Skeletal muscle satellite cell (primary cell): ENCODE measurements around the gene ZNF530. TPM values are rescaled to one million over a fixed set of nuclear protein-coding genes. Genes with fewer than 3 reads are reported as not detected.
A peak's percentile ranks its signal among the peaks of the same experiment; 100 is the strongest.

Experiments
- H3K27me3 ChIP-seq: 2 replicates; pipeline ENCODE4 v1.7.0; 2013; ENCODE audit warnings: low read length; ENCODE audit not compliant: control insufficient read depth, insufficient read depth
- H3K36me3 ChIP-seq: 2 replicates; pipeline ENCODE4 v1.7.0; 2013; ENCODE audit warnings: mild to moderate bottlenecking, control low read depth, low read length; ENCODE audit not compliant: insufficient read depth
- H3K4me1 ChIP-seq: 2 replicates; pipeline ENCODE4 v1.7.0; 2013; ENCODE audit warnings: low read length; ENCODE audit not compliant: control insufficient read depth, insufficient read depth
- H3K4me2 ChIP-seq: 2 replicates; pipeline ENCODE4 v1.7.0; 2013; ENCODE audit warnings: mild to moderate bottlenecking, low read length
- H3K4me3 ChIP-seq: 2 replicates; pipeline ENCODE4 v1.7.0; 2013; ENCODE audit warnings: low read length
- H3K9ac ChIP-seq: 2 replicates; pipeline ENCODE4 v1.7.0; 2013; ENCODE audit warnings: mild to moderate bottlenecking, low read depth, low read length, moderate library complexity
- H3K9me3 ChIP-seq: replicated peaks from 2 replicates; pipeline ENCODE4 v1.7.0; 2013; ENCODE audit warnings: mild to moderate bottlenecking, control low read depth, low read length
- total RNA-seq: library from RNA; depleted of rRNA; stranded (reverse); fragments of >200 nt; gene quantifications from 2 replicates; pipeline ENCODE4 v1.2.3, GENCODE V29; 2012; rRNA removed

ZNF530 gene
- 2.5 and 2.6 TPM in 2 replicates for total RNA-seq

DNA sequence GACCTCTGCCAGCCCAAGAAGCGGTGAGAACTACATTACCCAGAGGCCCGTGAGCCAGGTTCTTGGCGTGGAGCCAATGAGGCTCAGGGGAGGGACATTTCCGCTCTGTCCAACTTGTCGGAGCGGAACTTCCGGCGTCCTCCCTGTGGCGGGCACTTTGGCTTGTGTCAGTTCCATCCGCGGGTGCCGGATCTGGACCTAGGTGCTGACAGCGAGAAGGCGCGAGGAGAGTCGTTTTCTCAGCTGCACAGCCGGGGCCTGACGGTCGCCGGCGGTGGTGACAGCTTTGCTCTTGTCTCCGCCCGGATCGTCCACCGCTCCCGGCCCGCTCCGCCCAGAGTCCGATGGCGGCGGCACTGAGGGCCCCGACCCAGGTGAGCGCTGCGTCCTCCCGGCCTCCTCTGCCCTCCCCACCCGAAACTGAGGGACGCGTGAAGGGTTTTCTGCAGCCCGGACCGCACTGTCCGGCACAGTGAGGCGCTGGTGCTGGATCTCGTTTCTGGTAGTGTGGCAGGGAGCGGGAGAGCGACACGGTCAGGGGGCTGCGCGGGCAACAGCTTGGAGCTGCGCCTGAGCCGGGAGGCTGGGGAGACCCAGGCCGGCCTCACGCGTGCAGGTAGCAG lies at the start of gene ZNF530:
ZNF530 (plus strand) TSS at position 125 of the 623 bp plus-strand sequence. CDS start 4,461 bp downstream, outside the sequence.
- H3K9me3 ChIP-seq: no peaks in the 10 kb centered on the region
- H3K4me2 ChIP-seq: peak within 1 kb of the TSS; percentile 97
- peaks cover 11% of the 10 kb centered on the region for H3K36me3 ChIP-seq
- peak within 1 kb of the TSS; percentile 84 for H3K9ac ChIP-seq
- peak within 1 kb of the TSS; percentile 94 for H3K4me3 ChIP-seq
- peaks cover 8% of the 10 kb centered on the region for H3K4me1 ChIP-seq
- no peaks in the 10 kb centered on the region for H3K27me3 ChIP-seq

DNA sequence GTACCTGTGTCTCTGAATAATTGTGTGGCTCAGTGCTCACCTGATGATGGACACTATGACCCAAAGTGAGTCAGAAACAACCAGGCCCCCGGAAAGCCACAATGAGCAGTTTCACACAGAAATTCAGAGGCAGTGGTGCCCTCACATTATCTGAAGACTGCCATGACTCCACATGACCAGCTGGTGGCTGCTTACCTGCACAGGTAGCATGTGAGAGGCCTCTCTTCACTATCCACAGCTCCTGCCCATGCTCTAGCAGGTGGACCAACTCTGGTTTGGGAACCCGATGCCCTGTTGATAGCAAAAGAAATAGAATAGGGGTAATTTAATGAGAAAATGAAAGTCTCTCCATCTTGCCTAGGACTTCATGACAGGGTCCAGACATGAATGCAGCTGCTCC lies 47.3 kb upstream of the ZNF530 start:
- Histone ChIP-seq H3K27me3 (no peaks in the 10 kb centered on the region), H3K4me2 (no peak overlapping the region), H3K9me3 (peaks cover 12% of the 10 kb centered on the region), H3K36me3 (peaks cover 86% of the 10 kb centered on the region), H3K4me3 (no peak overlapping the region), H3K9ac (no peak overlapping the region), H3K4me1 (no peaks in the 10 kb centered on the region)

DNA sequence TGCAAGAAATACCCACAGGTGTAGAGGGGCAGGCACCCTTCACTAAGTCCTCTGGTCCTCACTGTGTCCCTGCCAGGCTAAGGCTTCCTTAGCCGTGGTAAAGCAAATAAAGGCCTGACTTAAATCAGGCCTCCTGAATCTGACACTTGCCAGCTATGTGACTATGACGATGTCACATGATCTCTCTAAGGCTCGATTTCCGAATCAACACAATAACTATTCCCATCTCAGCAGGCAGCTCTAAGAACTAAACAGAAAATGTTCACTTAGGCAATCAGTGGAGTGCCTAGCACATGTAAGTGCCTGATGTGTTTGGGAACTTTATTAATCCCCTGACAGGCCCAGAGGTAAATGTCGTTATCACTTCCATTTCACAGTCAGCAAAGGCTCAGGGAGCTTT lies 42.0 kb upstream of the ZNF530 start:
- Histone ChIP-seq H3K27me3 (no peaks in the 10 kb centered on the region), H3K9ac (no peak overlapping the region), H3K4me2 (peak overlapping the region; percentile 91), H3K4me1 (peaks cover 17% of the 10 kb centered on the region), H3K4me3 (no peak overlapping the region), H3K9me3 (peaks cover 6% of the 10 kb centered on the region), H3K36me3 (peaks cover 38% of the 10 kb centered on the region)

DNA sequence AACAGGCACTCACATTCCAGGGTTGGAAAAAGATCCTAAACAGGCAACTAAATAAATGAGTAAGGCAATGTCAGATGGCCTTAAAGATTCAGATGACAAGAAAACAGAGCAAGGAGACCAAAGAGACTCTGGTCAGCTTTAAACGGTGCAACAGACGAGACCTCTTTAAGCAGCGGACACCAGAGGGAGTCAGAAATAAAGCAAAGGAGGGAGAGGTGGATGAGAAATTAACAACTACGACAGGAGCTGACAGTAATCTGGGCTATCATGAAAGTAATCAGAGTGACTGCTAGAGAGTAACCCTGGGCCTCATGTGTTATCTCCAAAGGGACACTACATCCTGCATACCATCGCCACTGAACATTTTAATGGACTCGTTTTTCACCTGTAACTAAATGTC lies 41.2 kb upstream of the ZNF530 start:
- H3K4me1 ChIP-seq: peaks cover 17% of the 10 kb centered on the region
- H3K4me3 ChIP-seq: peak overlapping the region; percentile 90
- peaks cover 29% of the 10 kb centered on the region for H3K36me3 ChIP-seq
- H3K27me3 ChIP-seq: no peaks in the 10 kb centered on the region
- H3K9me3 ChIP-seq: peaks cover 6% of the 10 kb centered on the region
- peak overlapping the region; percentile 85 for H3K9ac ChIP-seq
- peak overlapping the region; percentile 91 for H3K4me2 ChIP-seq

DNA sequence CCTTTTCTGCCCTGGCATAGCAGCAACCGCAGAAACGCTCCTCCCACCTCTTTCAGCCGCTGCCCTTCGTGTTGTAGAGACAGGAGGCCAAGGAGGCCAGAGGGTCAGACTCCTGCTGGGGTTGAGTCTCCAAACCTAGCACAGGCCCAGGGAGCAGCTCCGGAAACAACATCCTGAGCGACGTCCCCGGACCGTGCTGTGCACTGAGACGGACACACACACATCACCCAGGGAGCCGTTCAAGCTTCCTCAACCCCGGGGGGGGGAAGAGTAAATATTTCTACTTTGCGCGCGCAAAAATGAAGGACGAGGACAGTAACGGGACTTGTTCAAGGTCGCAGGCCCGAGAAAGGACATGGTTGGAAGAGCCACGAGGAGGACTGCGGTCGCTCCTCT lies 40.7 kb upstream of the ZNF530 start:
- Histone ChIP-seq H3K36me3 (peaks cover 24% of the 10 kb centered on the region), H3K9me3 (peaks cover 6% of the 10 kb centered on the region), H3K4me2 (peak overlapping the region; percentile 91), H3K4me3 (peak overlapping the region; percentile 90), H3K27me3 (no peaks in the 10 kb centered on the region), H3K9ac (peak overlapping the region; percentile 85), H3K4me1 (peaks cover 17% of the 10 kb centered on the region)

DNA sequence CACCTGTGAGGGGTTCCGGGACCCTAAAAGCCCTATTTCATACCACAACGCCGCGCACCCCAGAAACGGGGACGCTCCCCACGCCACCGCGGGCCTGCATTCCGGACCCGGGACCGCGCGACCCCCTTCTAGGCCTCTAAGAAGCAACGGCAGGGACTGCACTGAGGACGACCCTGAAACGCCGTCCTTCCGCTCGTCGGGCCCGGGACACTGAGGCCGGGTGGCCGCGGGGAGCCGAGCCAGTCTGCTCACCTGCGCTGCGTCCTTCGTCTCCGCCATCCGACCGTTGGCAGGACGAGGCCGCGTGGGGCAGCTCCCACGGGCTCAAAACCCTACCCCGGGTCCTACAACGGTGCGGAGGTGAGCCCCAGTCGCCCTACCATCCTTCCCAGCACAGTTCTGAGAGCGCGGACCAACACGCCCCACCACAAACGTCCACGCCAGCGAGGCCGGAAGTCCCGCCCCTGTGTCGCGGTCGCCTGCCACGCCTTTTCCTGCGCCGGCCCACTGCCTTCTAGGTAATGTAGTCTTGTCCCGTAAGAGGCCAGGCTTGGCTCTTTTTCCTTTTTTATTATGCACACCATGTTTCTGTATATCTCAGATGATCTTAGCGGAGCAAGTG lies 40.2 kb upstream of the ZNF530 start, which contains the start of gene ZNF550:
ZNF550 (minus strand) TSS at position 460 of the 622 bp plus-strand sequence; CDS start at position 279, 181 bp downstream.
- Histone ChIP-seq H3K27me3 (no peaks in the 10 kb centered on the region), H3K4me3 (peak within 1 kb of the TSS; percentile 90), H3K4me2 (peak within 1 kb of the TSS; percentile 91), H3K4me1 (peaks cover 17% of the 10 kb centered on the region), H3K9ac (peak within 1 kb of the TSS; percentile 85), H3K9me3 (peaks cover 6% of the 10 kb centered on the region), H3K36me3 (peaks cover 19% of the 10 kb centered on the region)

DNA sequence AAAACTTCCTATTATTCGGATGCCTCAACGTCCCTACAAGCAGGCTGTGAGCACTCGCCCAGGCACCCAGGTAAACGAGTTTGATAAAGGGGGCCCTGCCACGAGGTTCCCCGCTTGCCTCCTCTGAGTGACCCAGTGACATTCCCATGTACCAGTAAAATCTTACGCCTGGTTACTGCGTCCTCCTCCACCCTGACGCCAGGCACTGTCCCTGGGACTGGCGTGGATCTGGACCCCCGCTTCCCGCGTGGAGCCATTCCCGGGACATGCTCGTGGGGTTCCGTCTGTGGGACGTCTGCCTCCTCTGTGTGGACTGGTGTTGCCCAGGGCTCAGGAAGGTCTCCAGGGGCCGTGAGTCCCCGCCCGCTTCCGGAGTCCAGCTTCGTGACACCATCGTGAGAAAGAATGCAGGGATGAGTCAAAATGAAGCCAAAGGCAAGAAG lies 39.6 kb upstream of the ZNF530 start:
- no peaks in the 10 kb centered on the region for H3K27me3 ChIP-seq
- H3K4me1 ChIP-seq: peaks cover 17% of the 10 kb centered on the region
- peak overlapping the region; percentile 90 for H3K4me3 ChIP-seq
- peak overlapping the region; percentile 85 for H3K9ac ChIP-seq
- peaks cover 6% of the 10 kb centered on the region for H3K9me3 ChIP-seq
- peaks cover 14% of the 10 kb centered on the region for H3K36me3 ChIP-seq
- H3K4me2 ChIP-seq: peak overlapping the region; percentile 91

DNA sequence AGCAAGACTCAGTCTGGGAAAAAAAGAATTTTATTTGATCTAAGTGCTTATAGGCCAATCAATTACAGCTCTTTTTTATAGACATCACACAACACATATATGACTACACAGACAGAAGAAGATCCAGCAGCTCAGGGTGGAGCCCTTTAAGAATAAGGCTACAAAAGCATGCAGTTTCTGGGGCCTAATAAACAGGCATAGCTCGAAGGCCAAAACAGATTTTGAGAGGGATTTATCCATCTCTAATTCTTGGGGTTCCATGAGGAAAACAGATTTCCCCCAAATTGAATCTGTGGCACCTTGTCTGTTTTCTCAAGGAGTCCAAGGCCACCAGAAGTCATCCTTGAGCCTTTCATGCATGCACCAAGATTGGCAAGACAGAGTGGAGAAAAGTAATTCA lies 36.1 kb upstream of the ZNF530 start:
- no peak overlapping the region for H3K4me2 ChIP-seq
- no peaks in the 10 kb centered on the region for H3K27me3 ChIP-seq
- H3K36me3 ChIP-seq: no peaks in the 10 kb centered on the region
- no peak overlapping the region for H3K4me3 ChIP-seq
- peaks cover 22% of the 10 kb centered on the region for H3K9me3 ChIP-seq
- peaks cover 10% of the 10 kb centered on the region for H3K4me1 ChIP-seq
- no peak overlapping the region for H3K9ac ChIP-seq

DNA sequence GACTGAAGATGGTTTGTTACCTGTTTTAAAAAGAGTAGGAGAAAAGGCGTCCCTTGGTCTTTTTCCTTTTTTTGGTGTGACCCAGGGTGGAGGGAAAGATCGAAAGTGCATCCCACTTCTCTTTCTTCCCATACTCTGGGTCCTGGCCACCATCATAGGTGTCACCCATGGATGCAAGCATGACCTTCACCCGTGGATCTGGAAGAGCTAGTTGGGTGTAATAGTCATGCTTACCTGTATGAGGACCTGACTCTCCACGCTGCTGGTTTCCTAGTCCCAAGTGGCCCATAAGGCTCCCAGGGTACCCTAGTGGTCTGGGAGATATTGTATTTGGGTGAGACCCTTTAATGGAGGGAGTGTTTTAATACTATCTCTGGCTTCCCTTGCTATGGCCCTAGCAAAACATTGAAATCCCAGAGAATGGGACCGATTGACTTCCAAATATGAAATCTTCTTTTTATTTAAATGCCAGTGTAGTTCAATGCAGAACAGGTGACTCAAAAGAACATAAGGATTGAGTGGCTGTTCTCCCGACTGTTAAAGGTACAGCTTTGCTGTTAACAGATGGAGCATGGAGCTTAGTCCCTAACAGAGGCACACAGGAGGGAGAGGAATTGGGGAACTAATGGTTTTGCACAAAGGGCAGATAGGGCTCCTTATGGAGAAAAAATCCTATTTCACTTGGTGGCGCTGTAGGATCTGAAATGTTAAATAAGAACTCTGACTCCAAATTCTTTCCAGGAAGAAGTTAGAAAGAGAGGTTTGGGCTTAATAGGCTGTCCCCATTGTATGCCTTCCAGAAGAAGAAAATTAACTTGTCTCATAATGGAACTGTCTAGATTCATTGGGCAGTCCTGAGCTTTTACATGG lies 33.1 kb upstream of the ZNF530 start:
- no peaks in the 10 kb centered on the region for H3K27me3 ChIP-seq
- no peak overlapping the region for H3K9ac ChIP-seq
- no peaks in the 10 kb centered on the region for H3K4me1 ChIP-seq
- no peak overlapping the region for H3K4me3 ChIP-seq
- H3K36me3 ChIP-seq: peaks cover 6% of the 10 kb centered on the region
- H3K4me2 ChIP-seq: no peak overlapping the region
- peaks cover 33% of the 10 kb centered on the region for H3K9me3 ChIP-seq

DNA sequence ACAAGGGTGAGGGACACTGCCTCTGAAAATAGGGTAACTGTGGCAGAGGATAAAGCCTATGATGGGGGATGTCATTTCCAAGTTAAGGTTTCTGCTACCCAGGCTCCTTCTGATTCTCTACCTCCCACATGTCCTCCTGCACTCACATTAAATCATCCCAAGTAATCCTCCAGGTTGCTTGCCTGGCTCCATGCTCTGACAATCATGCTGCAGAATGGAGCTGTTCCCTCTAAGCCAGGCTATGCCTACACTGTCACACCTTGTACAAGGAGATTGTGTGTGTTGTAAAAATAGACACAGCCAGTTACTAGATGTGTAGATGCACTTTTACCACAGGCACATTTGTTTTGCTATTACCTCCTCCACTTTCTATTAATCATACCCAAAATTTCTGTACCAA lies 29.0 kb upstream of the ZNF530 start:
- Histone ChIP-seq H3K27me3 (no peaks in the 10 kb centered on the region), H3K9me3 (peaks cover 70% of the 10 kb centered on the region), H3K4me1 (no peaks in the 10 kb centered on the region)

DNA sequence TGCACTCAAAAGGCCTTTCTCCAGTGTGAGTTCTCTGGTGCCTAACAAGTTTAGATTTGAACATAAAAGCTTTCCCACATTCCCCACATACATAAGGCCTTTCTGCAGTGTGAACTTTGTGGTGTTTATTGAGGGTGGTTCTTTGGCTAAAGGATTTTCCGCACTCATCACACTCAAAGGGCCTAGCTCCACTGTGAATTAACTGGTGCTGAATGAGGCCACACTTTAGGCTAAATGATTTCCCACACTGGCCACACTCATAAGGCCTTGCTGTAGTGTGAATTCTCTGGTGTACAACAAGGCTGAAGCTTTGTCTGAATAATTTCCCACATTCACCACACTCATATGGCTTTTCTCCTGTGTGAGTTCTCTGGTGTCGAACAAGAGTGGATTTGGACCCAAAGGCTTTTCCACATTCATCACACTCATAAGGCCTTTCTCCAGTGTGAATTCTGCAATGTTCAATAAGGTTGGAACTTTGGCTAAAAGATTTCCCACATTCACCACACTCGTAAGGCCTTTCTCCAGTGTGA lies 27.2 kb upstream of the ZNF530 start:
- Histone ChIP-seq H3K9me3 (peaks cover 73% of the 10 kb centered on the region), H3K9ac (no peak overlapping the region), H3K4me3 (no peak overlapping the region), H3K36me3 (peaks cover 64% of the 10 kb centered on the region), H3K4me1 (peaks cover 2% of the 10 kb centered on the region), H3K4me2 (no peak overlapping the region), H3K27me3 (no peaks in the 10 kb centered on the region)

More for the DNA sequence above, 29.0 kb upstream of the ZNF530 start:
- peaks cover 47% of the 10 kb centered on the region for H3K36me3 ChIP-seq
- H3K9ac ChIP-seq: no peak overlapping the region
- H3K4me2 ChIP-seq: no peak overlapping the region
- no peak overlapping the region for H3K4me3 ChIP-seq
